Smooth muscle cell (in vitro differentiated cells): Measurements from ENCODE around the gene TMBIM6. TPM values are rescaled to one million over a fixed set of nuclear protein-coding genes. Genes with fewer than 3 reads are reported as not detected.
"Not testable (repeated sequence)": the region's sequence is repeated elsewhere in the genome, so short reads cannot be mapped to it uniquely, and the experiment has no call there.

Experiments used
- DNase-seq: peaks from one replicate; lab custom pipeline; 2025; ENCODE audit not compliant: unreplicated experiment; lab: John Stamatoyannopoulos, UW
- H2AFZ ChIP-seq: fragments of 200-600 bp; sonication (generic); 2 replicates; pipeline ENCODE4 v1.6.0; 2016; ENCODE audit warnings: antibody characterized with exemption, low read depth, mild to moderate bottlenecking
- H3F3A ChIP-seq: fragments of 200-600 bp; sonication (generic); 2 replicates; pipeline ENCODE4 v1.6.0; 2017; ENCODE audit warnings: antibody characterized with exemption, low read depth
- H3K27ac ChIP-seq: fragments of 200-600 bp; sonication (generic); 2 replicates; pipeline ENCODE4 v1.5.1; 2016; ENCODE audit warnings: low read depth, mild to moderate bottlenecking
- H3K27me3 ChIP-seq: fragments of 200-600 bp; sonication (generic); 2 replicates; pipeline ENCODE4 v1.6.1; 2016; ENCODE audit warnings: low read depth, mild to moderate bottlenecking
- H3K36me3 ChIP-seq: fragments of 200-600 bp; sonication (generic); 2 replicates; pipeline ENCODE4 v1.5.1; 2016; ENCODE audit warnings: low read depth
- H3K4me1 ChIP-seq: fragments of 200-600 bp; sonication (generic); 2 replicates; pipeline ENCODE4 v1.5.1; 2016; ENCODE audit warnings: low read depth
- H3K4me2 ChIP-seq: fragments of 200-600 bp; sonication (generic); 2 replicates; pipeline ENCODE4 v1.6.0; 2016; ENCODE audit warnings: mild to moderate bottlenecking
- H3K4me3 ChIP-seq: fragments of 200-600 bp; sonication (generic); 2 replicates; pipeline ENCODE4 v1.5.1; 2016; ENCODE audit warnings: mild to moderate bottlenecking
- H3K79me2 ChIP-seq: fragments of 200-600 bp; sonication (generic); 2 replicates; pipeline ENCODE4 v1.6.0; 2016; ENCODE audit warnings: low read depth, mild to moderate bottlenecking
- H3K9ac ChIP-seq: fragments of 200-600 bp; sonication (generic); 2 replicates; pipeline ENCODE4 v1.6.0; 2016; ENCODE audit warnings: low read depth
- H3K9me3 ChIP-seq: fragments of 200-600 bp; sonication (generic); replicated peaks from 2 replicates; pipeline ENCODE4 v1.5.1; 2016; ENCODE audit warnings: low read depth
- H4K20me1 ChIP-seq: fragments of 200-600 bp; sonication (generic); 2 replicates; pipeline ENCODE4 v1.6.0; 2016; ENCODE audit warnings: low read depth
- CTCF ChIP-seq: fragments of 200-600 bp; sonication (generic); IDR thresholded peaks from 2 replicates; pipeline ENCODE4 v1.5.1; 2017; ENCODE audit warnings: borderline replicate concordance, mild to moderate bottlenecking, antibody characterized with exemption; ENCODE audit not compliant: insufficient read depth, poor library complexity, severe bottlenecking
- WGBS: methylation state at CpG from one replicate; pipeline ENCODE4 v1.1.7; 2016; ENCODE audit warnings: low lambda C conversion rate; 5-methylcytosine and 5-hydroxymethylcytosine counted together
- polyA plus RNA-seq: library from polyadenylated mRNA; unstranded; fragments of >200 nt; fragmentation: Nextera tagmentation; extraction: Ambion mirVana; gene quantifications from 2 replicates; pipeline ENCODE4 v1.2.1, GENCODE V29; 2016
- total RNA-seq: library from RNA; depleted of rRNA; stranded (reverse); fragments of >200 nt; gene quantifications from 2 replicates; pipeline ENCODE4 v1.2.3, GENCODE V29; 2014

TMBIM6 gene
- total and polyA plus RNA-seq, 2 experiments from 2014 or later = 611 to 677 TPM

GRCh38 chr12:49733219-49734017, 7.9 kb upstream of the TMBIM6 start:
- H3F3A ChIP-seq = no peaks in the 10 kb centered on the region
- H3K9ac ChIP-seq = no peak overlapping the region
- no peaks in the 10 kb centered on the region for H3K27me3 ChIP-seq
- DNase-seq = no peak
- H3K79me2 ChIP-seq = no peaks in the 10 kb centered on the region
- H3K36me3 ChIP-seq = no peaks in the 10 kb centered on the region
- WGBS = 77% methylated on average over 10 of the region's 10 CpGs
- no peaks in the 10 kb centered on the region for H3K9me3 ChIP-seq
- no peak overlapping the region for H2AFZ ChIP-seq
- H3K27ac ChIP-seq = no peak overlapping the region
- H3K4me3 ChIP-seq = no peak overlapping the region
- H3K4me1 ChIP-seq = no peaks in the 10 kb centered on the region
- no peak for TF ChIP-seq CTCF
- H3K4me2 ChIP-seq = no peak overlapping the region
- no peaks in the 10 kb centered on the region for H4K20me1 ChIP-seq

GRCh38 chr12:49734900-49735299, 6.5 kb upstream of the TMBIM6 start:
- H3K27me3 ChIP-seq, H3K4me1 ChIP-seq: not testable (repeated sequence)

GRCh38 chr12:49738721-49739120, 2.6 kb upstream of the TMBIM6 start:
- not testable (repeated sequence) for H3K27me3 ChIP-seq, DNase-seq, H2AFZ ChIP-seq

More at GRCh38 chr12:49734900-49735299, 6.5 kb upstream of the TMBIM6 start:
- not testable (repeated sequence) for H3K9ac ChIP-seq, H4K20me1 ChIP-seq, H2AFZ ChIP-seq, H3K79me2 ChIP-seq, H3K27ac ChIP-seq, H3K4me2 ChIP-seq, H3K9me3 ChIP-seq, H3F3A ChIP-seq, H3K4me3 ChIP-seq, H3K36me3 ChIP-seq, DNase-seq
- 97% methylated on average over 7 of the region's 7 CpGs for WGBS

GRCh38 chr12:49740277-49740676, 1.1 kb upstream of the TMBIM6 start:
- H3K4me2 ChIP-seq, H3K27ac ChIP-seq, H3K27me3 ChIP-seq, H3K4me3 ChIP-seq, H3K36me3 ChIP-seq, H3F3A ChIP-seq, DNase-seq, H3K9ac ChIP-seq, H3K9me3 ChIP-seq: not testable (repeated sequence)
- H3K4me1 ChIP-seq = peaks cover 20% of the 10 kb centered on the region
- 93% methylated on average over 12 of the region's 12 CpGs for WGBS
- peak overlapping the region; percentile 90 for H2AFZ ChIP-seq
- peaks cover 36% of the 10 kb centered on the region for H3K79me2 ChIP-seq
- peaks cover 36% of the 10 kb centered on the region for H4K20me1 ChIP-seq

More at GRCh38 chr12:49738721-49739120, 2.6 kb upstream of the TMBIM6 start:
- H3K9ac ChIP-seq, H3K27ac ChIP-seq, H3K36me3 ChIP-seq, H3K4me2 ChIP-seq, H3K9me3 ChIP-seq, H3F3A ChIP-seq, H3K4me3 ChIP-seq: not testable (repeated sequence)
- H3K79me2 ChIP-seq = peaks cover 21% of the 10 kb centered on the region
- H3K4me1 ChIP-seq = peaks cover 14% of the 10 kb centered on the region
- peaks cover 20% of the 10 kb centered on the region for H4K20me1 ChIP-seq
- WGBS = 84% methylated on average over 5 of the region's 5 CpGs

GRCh38 chr12:49741882-49742620, 694 bp downstream of the TMBIM6 start:
- H4K20me1 ChIP-seq = peaks cover 54% of the 10 kb centered on the region

More at GRCh38 chr12:49741882-49742620, 694 bp downstream of the TMBIM6 start:
- H3K27ac ChIP-seq = peak overlapping the region; percentile 98
- H3K4me2 ChIP-seq = peak overlapping the region; percentile 95
- WGBS = 2% methylated on average over 34 of the region's 35 CpGs
- H3K9me3 ChIP-seq = no peaks in the 10 kb centered on the region
- H3K79me2 ChIP-seq = peaks cover 54% of the 10 kb centered on the region
- H3K4me1 ChIP-seq = peaks cover 20% of the 10 kb centered on the region
- H2AFZ ChIP-seq = no peak overlapping the region
- peak; percentile 80 for DNase-seq
- no peak for TF ChIP-seq CTCF
- peak overlapping the region; percentile 99 for H3K9ac ChIP-seq
- H3K4me3 ChIP-seq = peak overlapping the region; percentile 78
- no peaks in the 10 kb centered on the region for H3K36me3 ChIP-seq
- no peaks in the 10 kb centered on the region for H3F3A ChIP-seq
- no peaks in the 10 kb centered on the region for H3K27me3 ChIP-seq
